ENCODE results near the gene EML2. TPM values are rescaled to one million over a fixed set of nuclear protein-coding genes. Genes with fewer than 3 reads are reported as not detected.

EML2 gene
- total RNA-seq, 1 experiment from 2014 or later = 28.9 TPM

DNA sequence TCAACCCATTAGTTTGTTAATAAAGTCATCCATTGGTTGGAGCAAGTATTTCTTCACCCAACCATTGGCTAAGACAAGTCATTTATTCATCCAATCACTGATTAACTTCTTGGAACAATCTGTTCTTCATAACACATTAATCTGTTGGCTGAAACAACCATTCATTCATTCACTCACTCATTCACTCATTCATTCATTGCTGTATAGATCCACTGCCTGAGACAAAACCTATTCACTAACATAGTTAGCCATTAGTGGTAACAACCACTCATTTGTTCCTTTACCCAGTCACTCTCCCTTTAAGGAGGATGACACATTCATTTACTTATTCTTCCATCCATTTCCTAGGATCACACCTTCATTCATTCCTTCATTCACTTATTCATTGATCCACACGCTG lies 15.2 kb downstream of the EML2 start:
- ATAC-seq (no peak), DNase-seq (no peak)
- H3K36me3 ChIP-seq (ENCODE audit: low read depth, low read length) = no peaks in the 10 kb centered on the region; the same call in 1 of the 2 replicates
- no peak overlapping the region for H2AFZ ChIP-seq (ENCODE audit: low read length)
- H3F3A ChIP-seq (ENCODE audit: low read length, unreplicated experiment) = no peaks in the 10 kb centered on the region
- H3K4me2 ChIP-seq (ENCODE audit: low read length) = no peak overlapping the region
- POLR2A ChIA-PET (ENCODE audit: unreplicated experiment) = no interaction called here
- no peaks in the 10 kb centered on the region for H3K27me3 ChIP-seq (ENCODE audit: low read length)
- intact Hi-C loops (cut with micrococcal nuclease) = no loop called here
- H3K9me3 ChIP-seq (ENCODE audit: low read length) = no peaks in the 10 kb centered on the region
- no peaks in the 10 kb centered on the region for H4K20me1 ChIP-seq (ENCODE audit: low read length)
- H3K4me3 ChIP-seq (ENCODE audit: low read length) = no peak overlapping the region
- no TSS peak for BruUV-seq (replicated peaks)
- no peak for TF ChIP-seq CTCF (conservative IDR thresholded peaks at IDR 0.05; ENCODE audit: low read depth, low read length)
- no peak for TF ChIP-seq EZH2phosphoT487 (IDR thresholded peaks at IDR 0.05; ENCODE audit: borderline replicate concordance, low read length)
- TF ChIP-seq EZH2 (IDR thresholded peaks at IDR 0.05; ENCODE audit: low read length, unreplicated experiment) = no peak
- CTCF ChIA-PET = no interaction called here
- H3K9me2 ChIP-seq (replicated peaks; ENCODE audit: low read length) = no peaks in the 10 kb centered on the region
- H3K9ac ChIP-seq (ENCODE audit: low read length) = no peak overlapping the region
- no peaks in the 10 kb centered on the region for H3K79me2 ChIP-seq (ENCODE audit: low read length)
- H3K27ac ChIP-seq (ENCODE audit: low read length) = no peak overlapping the region
- H3K4me1 ChIP-seq (ENCODE audit: insufficient read depth, low read length) = no peaks in the 10 kb centered on the region

GRCh38 chr19:45621976-45622503 lies 17.2 kb downstream of the EML2 start:
- Histone ChIP-seq H3F3A (ENCODE audit: low read length, unreplicated experiment) (no peaks in the 10 kb centered on the region), H2AFZ (ENCODE audit: low read length) (no peak overlapping the region), H3K27me3 (ENCODE audit: low read length) (no peaks in the 10 kb centered on the region), H3K36me3 (ENCODE audit: low read depth, low read length) (no peaks in the 10 kb centered on the region; the same call in 1 of the 2 replicates), H3K9me3 (ENCODE audit: low read length) (no peaks in the 10 kb centered on the region), H3K4me3 (ENCODE audit: low read length) (no peak overlapping the region), H3K4me1 (ENCODE audit: insufficient read depth, low read length) (no peaks in the 10 kb centered on the region), H4K20me1 (ENCODE audit: low read length) (no peaks in the 10 kb centered on the region), H3K9me2 (replicated peaks; ENCODE audit: low read length) (no peaks in the 10 kb centered on the region), H3K27ac (ENCODE audit: low read length) (no peak overlapping the region), H3K4me2 (ENCODE audit: low read length) (no peak overlapping the region), H3K79me2 (ENCODE audit: low read length) (no peaks in the 10 kb centered on the region), H3K9ac (ENCODE audit: low read length) (no peak overlapping the region)
- no peak for DNase-seq
- BruUV-seq (replicated peaks) = no TSS peak
- POLR2A ChIA-PET (ENCODE audit: unreplicated experiment) = no interaction called here
- no peak for ATAC-seq
- intact Hi-C loops (cut with micrococcal nuclease) = no loop called here
- CTCF ChIA-PET = no interaction called here
- TF ChIP-seq EZH2 (IDR thresholded peaks at IDR 0.05; ENCODE audit: low read length, unreplicated experiment) (no peak), EZH2phosphoT487 (IDR thresholded peaks at IDR 0.05; ENCODE audit: borderline replicate concordance, low read length) (no peak), CTCF (conservative IDR thresholded peaks at IDR 0.05; ENCODE audit: low read depth, low read length) (no peak)

DNA sequence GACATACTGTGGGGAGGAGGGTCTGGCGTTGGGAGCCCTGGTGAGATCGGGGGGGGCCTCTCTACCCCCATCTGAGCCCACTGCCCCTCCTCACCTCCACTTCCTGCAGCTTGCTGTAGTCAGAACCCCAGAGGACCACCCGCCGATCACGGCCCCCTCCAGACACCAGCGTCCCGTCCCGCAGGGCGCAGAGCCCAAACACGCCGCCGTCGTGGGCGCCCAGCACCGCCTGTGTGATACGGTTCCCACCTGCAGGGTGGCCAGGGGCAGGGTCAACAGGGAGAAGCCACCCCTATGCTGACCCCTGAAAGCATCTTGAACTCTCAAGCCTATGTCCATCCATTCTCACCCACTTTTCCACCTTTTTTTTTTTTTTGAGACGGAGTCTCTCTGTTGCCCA lies 17.8 kb downstream of the EML2 start:
- no peaks in the 10 kb centered on the region for H3K9me2 ChIP-seq (replicated peaks; ENCODE audit: low read length)
- intact Hi-C loops (cut with micrococcal nuclease) = no loop called here
- no peaks in the 10 kb centered on the region for H3K79me2 ChIP-seq (ENCODE audit: low read length)
- no peaks in the 10 kb centered on the region for H3F3A ChIP-seq (ENCODE audit: low read length, unreplicated experiment)
- no peak overlapping the region for H2AFZ ChIP-seq (ENCODE audit: low read length)
- ChIA-PET CTCF (no interaction called here), POLR2A (ENCODE audit: unreplicated experiment) (no interaction called here)
- no TSS peak for BruUV-seq (replicated peaks)
- H4K20me1 ChIP-seq (ENCODE audit: low read length) = no peaks in the 10 kb centered on the region
- TF ChIP-seq EZH2 (IDR thresholded peaks at IDR 0.05; ENCODE audit: low read length, unreplicated experiment) = no peak
- TF ChIP-seq EZH2phosphoT487 (IDR thresholded peaks at IDR 0.05; ENCODE audit: borderline replicate concordance, low read length) = no peak
- no peak for TF ChIP-seq CTCF (conservative IDR thresholded peaks at IDR 0.05; ENCODE audit: low read depth, low read length)
- no peaks in the 10 kb centered on the region for H3K27me3 ChIP-seq (ENCODE audit: low read length)
- ATAC-seq (no peak), DNase-seq (no peak)
- H3K9ac ChIP-seq (ENCODE audit: low read length) = no peak overlapping the region
- H3K4me3 ChIP-seq (ENCODE audit: low read length) = no peak overlapping the region
- no peak overlapping the region for H3K4me2 ChIP-seq (ENCODE audit: low read length)
- no peaks in the 10 kb centered on the region; the same call in 1 of the 2 replicates for H3K36me3 ChIP-seq (ENCODE audit: low read depth, low read length)
- H3K9me3 ChIP-seq (ENCODE audit: low read length) = no peaks in the 10 kb centered on the region
- H3K4me1 ChIP-seq (ENCODE audit: insufficient read depth, low read length) = no peaks in the 10 kb centered on the region
- no peak overlapping the region for H3K27ac ChIP-seq (ENCODE audit: low read length)
